ENCODE measurements around the gene ANKRD1.
"Not testable (repeated sequence)": the region's sequence is repeated elsewhere in the genome, so short reads cannot be mapped to it uniquely, and the experiment has no call there.

ANKRD1 gene

GRCh38 chr10:90920986-90921666 is at the start of gene ANKRD1:
Gene ANKRD1, minus strand, starts transcription at chr10:90921087. Its CDS starts 60 bp downstream, at chr10:90921027.
- no peak for DNase-seq

- no peak for DNase-seq
Measured at GRCh38 chr10:90969947-90970673, 49.2 kb upstream of the ANKRD1 start.

GRCh38 chr10:90969121-90969534 is 48.2 kb upstream of the ANKRD1 start:
- no peak for DNase-seq

GRCh38 chr10:90968328-90969081 is 47.6 kb upstream of the ANKRD1 start:
- no peak for DNase-seq

- no peak for DNase-seq
Measured at GRCh38 chr10:90967865-90968264, 47.0 kb upstream of the ANKRD1 start.

GRCh38 chr10:90966146-90966545 is 45.3 kb upstream of the ANKRD1 start:
- DNase-seq, result no peak

GRCh38 chr10:90965720-90966119 is 44.8 kb upstream of the ANKRD1 start:
- no peak for DNase-seq

- no peak for DNase-seq
Measured at GRCh38 chr10:90964781-90965465, 44.0 kb upstream of the ANKRD1 start.

GRCh38 chr10:90963331-90963730 is 42.4 kb upstream of the ANKRD1 start:
- DNase-seq, result no peak

GRCh38 chr10:90960355-90960814 is 39.5 kb upstream of the ANKRD1 start:
- DNase-seq, result no peak

GRCh38 chr10:90959826-90960225 is 38.9 kb upstream of the ANKRD1 start:
- DNase-seq, result no peak

GRCh38 chr10:90958781-90959180 is 37.9 kb upstream of the ANKRD1 start:
- no peak for DNase-seq

GRCh38 chr10:90947030-90947960 is 26.4 kb upstream of the ANKRD1 start:
- DNase-seq, result no peak

GRCh38 chr10:90945491-90946070 is 24.7 kb upstream of the ANKRD1 start:
- DNase-seq, result no peak

GRCh38 chr10:90944749-90945148 is 23.9 kb upstream of the ANKRD1 start:
- DNase-seq, result no peak

GRCh38 chr10:90942980-90943379 is 22.1 kb upstream of the ANKRD1 start:
- DNase-seq, result not testable (repeated sequence)

GRCh38 chr10:90939648-90940047 is 18.8 kb upstream of the ANKRD1 start:
- no peak for DNase-seq

GRCh38 chr10:90939116-90939515 is 18.2 kb upstream of the ANKRD1 start:
- DNase-seq, result no peak

GRCh38 chr10:90937645-90938258 is 16.9 kb upstream of the ANKRD1 start:
- no peak for DNase-seq

GRCh38 chr10:90936276-90936659 is 15.4 kb upstream of the ANKRD1 start:
- DNase-seq, result no peak
